T-helper 2 cell treated with Interferon-gamma antibody and Interleukin-4, amounts not matched to agents 5 μg/mL and 100 μg/mL, for 36 hours (primary cell): ENCODE results near the gene FOXQ1.

Experiments
- DNase-seq: peaks from one replicate; pipeline ENCODE4 v3.0.0; 2021; ENCODE audit warnings: low spot score
- H3K27ac Mint-ChIP-seq: one replicate; pipeline ENCODE4 v1.8.0; 2021; ENCODE audit warnings: mild to moderate bottlenecking, mixed read lengths
- H3K27me3 Mint-ChIP-seq: one replicate; pipeline ENCODE4 v1.8.0; 2021; ENCODE audit warnings: low read depth, mixed read lengths
- H3K36me3 Mint-ChIP-seq: one replicate; pipeline ENCODE4 v1.8.0; 2021; ENCODE audit warnings: low read depth, mixed read lengths
- H3K4me1 Mint-ChIP-seq: one replicate; pipeline ENCODE4 v1.8.0; 2021; ENCODE audit warnings: low read depth, mixed read lengths
- H3K4me3 Mint-ChIP-seq: one replicate; pipeline ENCODE4 v1.8.0; 2022; ENCODE audit warnings: mild to moderate bottlenecking, moderate library complexity, mixed read lengths
- H3K9me3 Mint-ChIP-seq: one replicate; pipeline ENCODE4 v1.8.0; 2021; ENCODE audit warnings: mixed read lengths

Gene FOXQ1, protein sequence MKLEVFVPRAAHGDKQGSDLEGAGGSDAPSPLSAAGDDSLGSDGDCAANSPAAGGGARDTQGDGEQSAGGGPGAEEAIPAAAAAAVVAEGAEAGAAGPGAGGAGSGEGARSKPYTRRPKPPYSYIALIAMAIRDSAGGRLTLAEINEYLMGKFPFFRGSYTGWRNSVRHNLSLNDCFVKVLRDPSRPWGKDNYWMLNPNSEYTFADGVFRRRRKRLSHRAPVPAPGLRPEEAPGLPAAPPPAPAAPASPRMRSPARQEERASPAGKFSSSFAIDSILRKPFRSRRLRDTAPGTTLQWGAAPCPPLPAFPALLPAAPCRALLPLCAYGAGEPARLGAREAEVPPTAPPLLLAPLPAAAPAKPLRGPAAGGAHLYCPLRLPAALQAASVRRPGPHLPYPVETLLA

DNA sequence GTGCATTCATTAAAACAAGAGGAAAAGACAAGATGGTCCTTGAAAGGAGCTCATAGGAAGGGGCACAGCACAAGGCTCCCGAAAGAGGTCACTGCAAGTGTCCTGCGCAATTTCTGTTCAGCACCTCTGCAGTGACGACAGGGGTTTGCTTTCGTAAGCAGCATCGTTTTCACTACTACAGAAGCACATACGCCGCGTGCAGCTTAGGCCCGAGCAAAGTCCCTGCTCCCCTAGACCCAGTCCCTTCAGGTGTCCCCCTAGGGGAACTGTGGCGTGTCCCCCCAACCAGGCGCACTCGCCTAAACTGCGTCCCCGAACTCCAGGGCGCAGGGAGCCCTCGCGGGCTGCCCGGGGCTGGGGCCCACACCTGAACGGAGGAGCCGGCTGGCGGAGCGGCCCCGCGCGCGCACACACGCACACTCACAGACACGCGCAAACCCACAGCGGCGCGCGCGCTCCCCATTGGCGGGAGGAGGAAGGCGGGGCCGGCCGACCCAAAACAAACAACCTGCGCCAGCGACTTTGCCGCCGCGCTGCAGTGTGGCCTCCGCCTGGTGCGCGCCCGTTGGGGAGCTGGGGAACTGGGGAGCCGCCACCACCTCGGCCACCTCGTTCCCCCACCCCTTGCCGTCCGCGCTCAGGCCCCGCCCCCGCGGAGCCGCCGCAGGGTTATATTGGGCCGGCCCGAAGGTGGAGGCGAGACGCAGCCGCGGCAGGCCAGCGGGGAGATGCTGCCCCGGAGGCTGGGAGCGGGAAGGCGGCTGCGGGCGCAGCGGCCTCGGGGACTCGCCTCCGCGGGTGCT is at the start of gene FOXQ1:
FOXQ1 (plus strand) TSS at position 699 of the 803 bp plus-strand sequence. CDS start 607 bp downstream, outside the sequence.
- DNase-seq = no peak
- peak within 1 kb of the TSS; percentile 60 for H3K27ac Mint-ChIP-seq
- H3K36me3 Mint-ChIP-seq = no peaks in the 10 kb centered on the region
- H3K27me3 Mint-ChIP-seq = peaks cover 74% of the 10 kb centered on the region
- H3K4me3 Mint-ChIP-seq = peak within 1 kb of the TSS; percentile 69
- no peaks in the 10 kb centered on the region for H3K9me3 Mint-ChIP-seq
- peaks cover 11% of the 10 kb centered on the region for H3K4me1 Mint-ChIP-seq

DNA sequence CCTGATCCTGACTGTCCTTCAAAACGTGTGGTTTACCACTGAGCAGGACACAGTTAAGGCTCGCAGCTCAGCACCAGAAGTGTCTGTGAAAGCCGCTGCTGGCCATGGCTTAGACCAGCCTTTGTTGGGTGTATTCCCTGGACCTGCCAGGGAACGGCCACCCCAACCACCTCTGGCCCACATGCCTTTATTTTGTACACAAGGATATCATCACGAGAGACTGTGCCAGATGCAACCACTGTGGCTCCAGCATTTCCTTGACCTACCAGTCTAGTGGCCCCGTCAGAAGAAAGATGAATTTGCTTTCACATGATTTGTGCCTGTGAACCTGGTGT is 49.2 kb upstream of the FOXQ1 start:
- peaks cover 4% of the 10 kb centered on the region for H3K27me3 Mint-ChIP-seq
- H3K4me3 Mint-ChIP-seq = no peak overlapping the region
- H3K27ac Mint-ChIP-seq = no peak overlapping the region
- H3K9me3 Mint-ChIP-seq = no peaks in the 10 kb centered on the region
- no peak for DNase-seq
- no peaks in the 10 kb centered on the region for H3K36me3 Mint-ChIP-seq
- no peaks in the 10 kb centered on the region for H3K4me1 Mint-ChIP-seq

DNA sequence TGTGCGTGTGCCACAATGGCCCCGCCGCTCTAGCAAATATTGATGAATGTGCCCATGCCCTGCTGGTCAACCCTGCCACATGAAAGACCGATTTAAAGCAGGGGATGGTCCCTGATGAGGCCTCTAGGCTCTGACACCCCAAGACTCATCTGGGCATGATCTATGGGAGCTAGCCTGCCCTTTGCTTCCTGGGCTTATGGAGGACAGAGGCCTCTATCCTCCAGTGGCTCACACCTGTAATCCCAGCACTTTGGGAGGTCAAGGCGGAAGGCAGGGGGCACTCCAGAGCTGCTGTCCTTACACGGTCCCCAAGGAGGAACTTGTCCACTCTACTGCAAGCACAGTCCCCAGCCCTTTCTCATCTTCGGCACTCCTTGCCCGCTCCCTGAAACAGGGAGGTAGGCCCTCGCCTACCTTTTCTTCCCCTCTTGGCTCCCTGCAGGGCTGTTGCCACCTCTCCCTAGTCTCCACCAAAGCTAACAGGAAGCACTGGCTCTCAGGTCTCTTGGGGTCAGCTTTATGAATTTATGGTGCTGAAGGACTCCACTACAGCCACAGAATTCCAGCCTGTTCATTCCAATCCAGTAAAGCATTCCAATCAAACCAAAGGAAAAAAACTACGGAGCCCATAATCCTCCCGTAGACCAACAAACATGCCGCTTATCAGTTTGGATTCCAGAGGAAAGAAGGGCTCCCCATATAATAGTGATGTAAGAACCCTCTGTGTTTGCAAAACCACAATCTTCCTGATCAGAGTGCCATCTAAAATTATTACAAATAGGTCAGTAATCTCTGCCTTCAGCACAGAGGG is 48.7 kb upstream of the FOXQ1 start:
- DNase-seq = no peak
- no peaks in the 10 kb centered on the region for H3K9me3 Mint-ChIP-seq
- no peaks in the 10 kb centered on the region for H3K4me1 Mint-ChIP-seq
- H3K27ac Mint-ChIP-seq = no peak overlapping the region
- H3K36me3 Mint-ChIP-seq = no peaks in the 10 kb centered on the region
- H3K4me3 Mint-ChIP-seq = no peak overlapping the region
- peaks cover 4% of the 10 kb centered on the region for H3K27me3 Mint-ChIP-seq

DNA sequence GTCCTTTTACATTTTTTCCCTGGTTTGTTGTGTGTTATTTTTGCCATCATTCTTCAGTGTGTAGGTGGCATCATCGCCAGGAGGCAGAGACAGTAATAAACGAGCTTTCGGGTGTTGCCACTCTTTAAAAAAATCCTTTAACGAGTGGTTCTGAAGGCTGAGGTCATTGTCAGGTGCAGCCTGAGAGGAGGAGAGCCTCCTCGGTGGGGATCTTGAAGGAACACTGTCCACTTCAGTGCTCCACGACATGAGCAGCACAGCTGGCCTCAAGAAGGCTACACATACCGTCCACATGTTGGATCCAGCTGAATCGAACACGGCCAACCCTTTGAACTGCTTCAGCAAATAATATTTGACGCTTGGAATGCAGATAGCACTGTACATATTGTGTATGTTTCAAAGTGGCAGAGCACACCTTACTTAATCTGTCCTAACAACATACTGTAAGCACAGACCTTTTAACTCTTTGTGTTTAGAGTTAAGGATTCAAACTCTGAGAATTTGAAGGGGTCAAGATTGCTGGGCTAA is 48.0 kb upstream of the FOXQ1 start:
- H3K4me1 Mint-ChIP-seq = no peaks in the 10 kb centered on the region
- DNase-seq = no peak
- no peak overlapping the region for H3K4me3 Mint-ChIP-seq
- peaks cover 2% of the 10 kb centered on the region for H3K27me3 Mint-ChIP-seq
- no peaks in the 10 kb centered on the region for H3K9me3 Mint-ChIP-seq
- H3K27ac Mint-ChIP-seq = no peak overlapping the region
- H3K36me3 Mint-ChIP-seq = no peaks in the 10 kb centered on the region

DNA sequence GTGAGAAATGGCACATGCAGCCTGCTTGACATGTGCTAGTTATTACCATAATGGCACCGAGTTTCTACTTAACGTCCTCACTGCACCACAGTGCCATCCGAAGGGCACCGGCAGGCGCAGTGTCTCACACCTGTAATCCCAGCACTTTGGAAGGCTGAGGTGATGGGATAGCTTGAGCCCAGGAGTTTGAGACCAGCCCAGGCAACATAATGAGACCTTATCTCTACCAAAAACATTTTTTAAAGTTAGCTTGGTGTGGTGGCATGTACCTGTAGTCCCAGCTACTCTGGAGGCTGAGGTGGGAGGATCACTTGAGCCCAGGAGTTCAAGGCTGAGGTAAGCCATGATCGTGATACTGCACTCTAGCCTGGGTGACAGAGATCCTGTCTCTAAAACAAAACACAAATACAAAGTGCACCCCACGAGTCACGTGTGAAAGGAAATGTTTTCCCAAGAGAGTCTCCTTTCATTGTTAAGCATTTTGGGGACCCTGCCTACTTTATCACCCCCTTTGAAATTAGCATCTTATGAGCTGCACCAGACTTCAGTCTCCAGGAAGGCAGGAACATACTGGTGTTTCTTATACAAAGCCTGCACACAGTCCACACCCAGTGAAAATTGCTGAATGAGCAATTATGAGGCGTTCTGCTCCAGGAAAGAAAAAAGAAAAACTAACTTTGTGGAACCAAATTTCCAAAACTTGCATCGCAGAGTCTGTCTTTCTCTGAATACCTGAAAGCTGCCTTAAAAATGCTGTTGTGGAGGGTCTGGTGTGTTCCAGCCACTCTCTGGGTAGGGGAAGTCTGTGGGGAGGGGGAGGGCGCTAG is 47.1 kb upstream of the FOXQ1 start:
- H3K36me3 Mint-ChIP-seq = no peaks in the 10 kb centered on the region
- no peaks in the 10 kb centered on the region for H3K9me3 Mint-ChIP-seq
- no peak for DNase-seq
- H3K27ac Mint-ChIP-seq = no peak overlapping the region
- no peak overlapping the region for H3K4me3 Mint-ChIP-seq
- H3K27me3 Mint-ChIP-seq = no peaks in the 10 kb centered on the region
- H3K4me1 Mint-ChIP-seq = no peaks in the 10 kb centered on the region

DNA sequence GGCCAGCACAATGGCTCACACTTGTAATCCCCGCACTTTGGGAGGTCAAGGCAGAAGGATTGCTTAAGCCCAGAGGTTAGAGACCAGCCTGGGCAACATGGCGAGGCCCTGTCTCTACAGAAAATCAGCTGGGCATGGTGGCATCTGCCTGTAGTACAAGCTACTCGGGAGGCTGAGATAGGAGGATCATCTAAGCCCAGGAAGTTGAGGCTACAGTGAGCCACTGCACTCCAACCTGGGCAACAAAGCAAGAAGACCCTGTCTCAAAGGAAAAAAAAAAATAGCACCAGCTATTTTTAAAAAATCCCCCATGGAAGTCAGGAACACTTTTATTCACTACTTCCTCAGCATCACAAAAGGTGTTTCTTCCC is 45.2 kb upstream of the FOXQ1 start:
- no peak for DNase-seq
- no peak overlapping the region for H3K4me3 Mint-ChIP-seq
- H3K27me3 Mint-ChIP-seq = no peaks in the 10 kb centered on the region
- H3K4me1 Mint-ChIP-seq = no peaks in the 10 kb centered on the region
- H3K36me3 Mint-ChIP-seq = no peaks in the 10 kb centered on the region
- H3K27ac Mint-ChIP-seq = no peak overlapping the region
- H3K9me3 Mint-ChIP-seq = peaks cover 2% of the 10 kb centered on the region

DNA sequence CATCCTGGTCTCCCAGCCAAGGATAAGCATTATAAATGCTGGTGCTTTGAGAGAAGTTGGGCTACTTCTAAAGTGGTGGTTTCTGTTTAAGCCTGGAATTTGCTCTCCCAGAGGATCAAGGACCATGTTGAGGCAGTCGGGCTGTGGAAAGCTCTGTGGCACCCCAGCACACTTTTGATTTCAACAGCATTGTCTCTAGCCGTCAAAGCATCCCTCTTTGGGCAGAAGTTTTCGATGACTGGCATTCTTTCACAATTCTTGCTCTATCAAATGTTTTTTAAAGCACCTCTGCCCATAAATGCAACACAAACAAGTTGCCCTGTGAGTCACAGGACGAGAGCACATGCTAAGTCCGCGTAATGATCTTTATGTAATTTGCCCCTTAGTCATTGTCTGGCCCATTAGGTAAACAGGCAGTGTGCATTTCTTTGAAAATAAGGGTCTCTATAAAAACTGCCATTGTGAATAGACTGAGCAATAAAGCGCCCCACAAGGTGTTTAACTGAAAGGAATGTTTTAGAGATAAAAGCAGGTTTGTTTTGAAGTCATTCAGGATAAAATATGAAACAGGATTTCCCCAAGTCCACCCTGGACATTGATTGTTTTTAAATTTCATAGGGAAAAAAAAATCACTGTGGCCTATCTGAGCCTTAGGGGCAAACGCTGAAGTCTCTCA is 44.7 kb upstream of the FOXQ1 start:
- DNase-seq = no peak
- no peak overlapping the region for H3K4me3 Mint-ChIP-seq
- H3K27ac Mint-ChIP-seq = no peak overlapping the region
- no peaks in the 10 kb centered on the region for H3K36me3 Mint-ChIP-seq
- no peaks in the 10 kb centered on the region for H3K4me1 Mint-ChIP-seq
- no peaks in the 10 kb centered on the region for H3K27me3 Mint-ChIP-seq
- peaks cover 5% of the 10 kb centered on the region for H3K9me3 Mint-ChIP-seq

DNA sequence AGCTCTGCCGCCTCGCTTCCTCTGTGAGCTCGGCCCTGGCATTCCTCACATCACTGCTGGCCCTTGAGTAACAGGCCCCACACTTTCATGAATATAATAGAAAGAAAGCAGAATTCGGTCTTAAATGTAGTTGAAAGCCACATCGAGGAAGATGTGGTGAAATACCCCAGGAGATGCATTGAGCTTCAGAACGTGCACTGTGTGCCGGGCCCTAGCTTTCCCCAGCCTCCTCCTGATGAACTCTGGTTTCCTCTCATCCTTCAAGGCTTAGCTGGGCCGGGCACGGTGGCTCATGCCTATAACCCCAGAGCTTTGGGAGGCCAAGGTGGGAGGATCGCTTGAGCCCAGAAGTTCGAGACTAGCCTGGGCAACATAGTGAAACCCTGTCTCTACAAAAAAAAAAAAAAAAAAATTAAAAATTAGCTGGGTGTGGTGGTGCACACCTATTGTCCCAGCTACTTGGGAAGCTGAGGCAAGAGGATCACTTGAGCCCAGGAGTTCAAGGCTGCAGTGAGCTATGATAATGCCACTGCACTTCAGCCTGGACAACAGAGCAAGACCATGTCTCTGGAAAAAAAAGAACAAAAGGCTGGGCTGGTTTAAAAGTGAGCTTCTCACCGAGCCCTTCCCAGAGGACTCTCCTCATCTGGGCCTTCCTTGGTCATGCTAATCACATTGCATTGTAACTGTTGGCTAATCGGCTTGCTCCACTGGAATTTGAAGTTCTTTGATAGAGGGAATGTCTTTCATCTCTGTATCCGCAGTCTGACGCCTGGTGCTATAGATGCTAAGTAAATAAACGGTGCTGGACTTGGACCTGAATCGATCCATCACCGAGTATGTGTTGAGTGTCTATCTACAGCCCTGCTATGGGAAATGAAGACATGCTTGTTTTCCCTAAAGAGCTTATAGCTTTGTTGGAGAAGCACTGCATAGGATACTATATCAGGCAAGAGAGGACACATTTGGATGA is 43.8 kb upstream of the FOXQ1 start:
- no peak for DNase-seq
- Mint-ChIP-seq H3K4me1 (no peaks in the 10 kb centered on the region), H3K36me3 (no peaks in the 10 kb centered on the region), H3K27me3 (no peaks in the 10 kb centered on the region), H3K4me3 (no peak overlapping the region), H3K27ac (no peak overlapping the region), H3K9me3 (peaks cover 5% of the 10 kb centered on the region)

DNA sequence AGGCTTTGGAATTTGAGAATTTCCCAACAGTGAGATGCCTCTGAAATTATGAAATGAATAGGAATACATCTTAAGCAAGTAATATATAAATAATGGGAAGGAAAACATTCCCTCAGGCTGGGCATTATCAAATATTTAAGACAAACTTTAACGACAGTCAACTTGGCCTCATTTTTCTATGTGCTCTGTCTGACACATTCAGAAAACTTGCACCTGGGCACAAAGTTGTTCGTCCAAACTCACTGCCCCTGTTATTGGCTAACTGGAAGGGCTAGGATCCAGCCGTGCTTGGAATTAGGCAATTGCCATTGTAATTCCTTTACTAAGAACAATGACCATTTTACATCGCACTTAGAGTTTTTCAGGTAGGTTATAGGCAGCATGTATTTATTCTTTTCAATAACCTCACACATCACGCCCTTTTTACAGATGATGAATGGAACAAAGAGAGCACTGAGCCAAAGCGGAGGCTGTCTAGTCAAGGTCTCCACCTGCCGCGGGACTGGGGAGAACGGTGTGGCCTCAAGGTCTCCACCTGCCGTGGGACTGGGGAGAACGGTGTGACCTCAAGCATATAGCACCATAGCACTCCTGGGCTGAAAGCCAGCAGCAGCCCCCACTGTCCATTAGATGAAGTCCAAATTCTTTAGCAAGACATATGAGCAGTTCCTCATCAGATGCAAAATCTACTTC is 40.7 kb upstream of the FOXQ1 start:
- no peaks in the 10 kb centered on the region for H3K36me3 Mint-ChIP-seq
- no peak overlapping the region for H3K4me3 Mint-ChIP-seq
- DNase-seq = no peak
- no peak overlapping the region for H3K27ac Mint-ChIP-seq
- H3K9me3 Mint-ChIP-seq = peaks cover 5% of the 10 kb centered on the region
- H3K4me1 Mint-ChIP-seq = no peaks in the 10 kb centered on the region
- H3K27me3 Mint-ChIP-seq = no peaks in the 10 kb centered on the region

DNA sequence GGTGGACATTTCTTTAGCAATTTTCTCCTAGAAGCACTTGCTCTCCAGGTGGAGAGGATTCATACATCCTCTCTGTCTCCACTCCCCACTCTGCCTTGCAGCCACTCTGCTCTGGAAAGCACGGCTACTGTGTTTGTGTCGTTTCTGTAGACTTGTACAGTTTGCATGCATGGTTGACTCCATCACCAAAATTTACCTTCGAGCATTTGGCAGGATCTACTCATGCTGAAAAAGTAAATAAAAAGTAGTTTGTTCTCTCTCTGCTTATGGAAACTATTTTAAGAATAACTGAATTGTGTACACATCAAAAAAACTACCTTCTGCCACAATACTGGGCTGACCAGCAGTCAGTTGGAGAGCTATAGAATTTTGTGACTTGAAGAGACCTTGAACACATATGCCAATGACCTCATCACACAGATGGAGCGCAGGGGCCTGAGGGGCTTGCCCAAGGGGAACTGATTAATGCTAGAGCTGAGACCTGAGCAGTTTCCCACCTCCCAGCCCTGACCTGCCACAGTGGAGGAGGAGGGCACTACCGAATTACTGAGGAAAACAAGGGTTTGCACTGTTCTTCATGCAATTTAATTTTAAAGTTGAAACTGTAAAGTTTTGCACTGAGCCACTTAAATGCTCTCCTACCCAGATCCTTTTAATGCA is 33.7 kb upstream of the FOXQ1 start:
- no peaks in the 10 kb centered on the region for H3K36me3 Mint-ChIP-seq
- peaks cover 13% of the 10 kb centered on the region for H3K4me1 Mint-ChIP-seq
- no peak for DNase-seq
- no peaks in the 10 kb centered on the region for H3K9me3 Mint-ChIP-seq
- H3K27me3 Mint-ChIP-seq = peaks cover 23% of the 10 kb centered on the region
- no peak overlapping the region for H3K27ac Mint-ChIP-seq
- no peak overlapping the region for H3K4me3 Mint-ChIP-seq

DNA sequence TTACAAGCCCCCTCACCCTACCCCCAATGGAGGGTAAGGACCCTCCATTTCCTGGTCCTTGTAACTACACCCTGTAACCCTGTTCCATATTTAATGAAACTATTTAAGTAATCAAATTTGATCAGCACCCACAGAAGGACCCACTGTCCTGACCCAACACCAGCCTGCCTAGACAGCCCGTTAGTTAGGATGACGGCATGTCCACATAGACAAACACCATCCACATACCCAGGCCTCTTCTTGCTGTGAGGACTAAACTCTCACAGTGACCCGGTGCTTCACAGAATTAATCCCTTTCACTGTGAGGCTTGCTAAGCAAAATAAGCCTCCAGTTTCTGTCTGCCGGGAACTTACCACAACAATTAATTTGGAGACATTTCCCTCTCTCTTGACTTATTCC is 32.8 kb upstream of the FOXQ1 start:
- Mint-ChIP-seq H3K4me1 (peaks cover 13% of the 10 kb centered on the region), H3K27ac (no peak overlapping the region), H3K36me3 (no peaks in the 10 kb centered on the region), H3K4me3 (no peak overlapping the region), H3K27me3 (peaks cover 30% of the 10 kb centered on the region), H3K9me3 (no peaks in the 10 kb centered on the region)
- no peak for DNase-seq
